H1 (cell line): ENCODE results near the gene LRRC25. TPM values are rescaled to one million over a fixed set of nuclear protein-coding genes. Genes with fewer than 3 reads are reported as not detected.
A peak's percentile ranks its signal among the peaks of the same experiment; 100 is the strongest.

Experiments
- CTCF ChIA-PET: fragments of 300-600 bp; sonication (Branson Sonifier 250); formaldehyde crosslinking; loops from one replicate; lab custom pipeline; 2021; ENCODE audit not compliant: partially characterized antibody; lab: Charles Lee
- POLR2A ChIA-PET: fragments of 300-600 bp; sonication (Branson Sonifier 250); formaldehyde crosslinking; loops from one replicate; lab custom pipeline; 2021; ENCODE audit warnings: inconsistent platforms; ENCODE audit not compliant: partially characterized antibody; lab: Charles Lee
- DNase-seq, 2 experiments: peaks; one replicate each; pipeline versions ENCODE4 v3.0.0 to v3.0.0-alpha.2; 2010 to 2022; ENCODE audit warnings: low spot score in 2 of 2, low read depth in 1 of 2, mixed read lengths in 1 of 2
- FAIRE-seq: peaks from 2 replicates; lab custom pipeline; 2011; peaks lifted over from hg19 to GRCh38; lab: Jason Lieb, UNC
- H2AFZ ChIP-seq: 2 replicates; pipeline ENCODE4 v1.8.1; 2012; ENCODE audit warnings: low read length, inconsistent platforms
- H2AK5ac ChIP-seq: 2 replicates; pipeline ENCODE4 v1.6.1; 2013; ENCODE audit warnings: low read depth, low read length
- H2BK120ac ChIP-seq: replicated peaks from 2 replicates; pipeline ENCODE3; 2013; ENCODE audit warnings: low read depth, low read length, inconsistent platforms
- H2BK12ac ChIP-seq: 2 replicates; pipeline ENCODE4 v1.6.1; 2013; ENCODE audit warnings: low read depth, low read length
- H2BK15ac ChIP-seq: 2 replicates; pipeline ENCODE4 v1.6.1; 2013; ENCODE audit warnings: low read length
- H2BK20ac ChIP-seq: 2 replicates; pipeline ENCODE4 v1.6.1; 2013; ENCODE audit warnings: low read length
- H2BK5ac ChIP-seq: 2 replicates; pipeline ENCODE4 v1.6.1; 2013; ENCODE audit warnings: low read depth, low read length
- H3K14ac ChIP-seq: 2 replicates; pipeline ENCODE4 v1.6.1; 2013; ENCODE audit warnings: inconsistent platforms; ENCODE audit not compliant: insufficient read length
- H3K18ac ChIP-seq: 2 replicates; pipeline ENCODE4 v1.6.1; 2013; ENCODE audit warnings: low read length; ENCODE audit errors: extremely low read depth
- H3K23ac ChIP-seq: 2 replicates; pipeline ENCODE4 v1.6.1; 2013; ENCODE audit warnings: inconsistent platforms; ENCODE audit not compliant: insufficient read length
- H3K23me2 ChIP-seq: 2 replicates; pipeline ENCODE4 v1.6.1; 2013; ENCODE audit warnings: low read depth, low read length
- H3K27ac ChIP-seq: 2 replicates; pipeline ENCODE4 v1.6.1; 2011; ENCODE audit warnings: low read depth, low read length, inconsistent platforms
- H3K27me3 ChIP-seq, 4 experiments: replicated peaks in 1 of 4; 1 replicate in 1 of 4; 2 replicates in 3 of 4; pipeline versions ENCODE4 v1.6.1 to v1.8.1; 2011 to 2013; ENCODE audit warnings: low read length in 3 of 4, mild to moderate bottlenecking in 3 of 4, inconsistent platforms in 2 of 4, mixed read lengths in 2 of 4, moderate library complexity in 1 of 4; ENCODE audit not compliant: control insufficient read depth in 3 of 4, insufficient read depth in 3 of 4; ENCODE audit errors: extremely low read depth in 1 of 4
- H3K36me3 ChIP-seq, 4 experiments: 2 replicates each; pipeline versions ENCODE4 v1.6.1 to v1.8.1; 2011 to 2013; ENCODE audit warnings: mild to moderate bottlenecking in 4 of 4, low read length in 3 of 4, moderate library complexity in 2 of 4, control low read depth in 1 of 4, inconsistent platforms in 1 of 4; ENCODE audit not compliant: insufficient read depth in 4 of 4, control insufficient read depth in 2 of 4
- H3K4ac ChIP-seq: replicated peaks from 2 replicates; pipeline ENCODE3; 2013; ENCODE audit warnings: low read length, low read depth, mixed read lengths, inconsistent platforms; ENCODE audit not compliant: insufficient read length
- H3K4me1 ChIP-seq, 4 experiments: replicated peaks in 1 of 4; 1 replicate in 1 of 4; 2 replicates in 3 of 4; pipeline versions ENCODE4 v1.6.1 to v1.8.1; 2011 to 2013; ENCODE audit warnings: low read length in 3 of 4, inconsistent platforms in 2 of 4, mixed read lengths in 1 of 4; ENCODE audit not compliant: insufficient read depth in 4 of 4, control insufficient read depth in 3 of 4
- H3K4me2 ChIP-seq, 2 experiments: 2 replicates each; pipeline versions ENCODE4 v1.6.1 to v1.8.1; 2011 to 2013; ENCODE audit warnings: low read depth in 2 of 2, low read length in 2 of 2, control low read depth in 1 of 2, inconsistent platforms in 1 of 2, mild to moderate bottlenecking in 1 of 2; ENCODE audit not compliant: insufficient read depth in 1 of 2
- H3K4me3 ChIP-seq, 4 experiments: fragments of 200-600, 300-600 bp in 1 of 4; sonication (generic), shearing (Covaris generic), sonication (Bioruptor Twin) in 1 of 4; 2 replicates each; pipeline versions ENCODE4 v1.5.1 to v1.8.1; 2011 to 2016; ENCODE audit warnings: low read length in 4 of 4, low read depth in 3 of 4, control low read depth in 2 of 4, inconsistent platforms in 2 of 4, mild to moderate bottlenecking in 2 of 4, mixed read lengths in 1 of 4, moderate library complexity in 1 of 4; ENCODE audit not compliant: insufficient read depth in 2 of 4; ENCODE audit errors: extremely low read depth in 1 of 4
- H3K56ac ChIP-seq: replicated peaks from 2 replicates; pipeline ENCODE3; 2013; ENCODE audit warnings: low read depth, mild to moderate bottlenecking, mixed read lengths, low read length, inconsistent platforms; ENCODE audit not compliant: insufficient read length
- H3K79me1 ChIP-seq: 2 replicates; pipeline ENCODE4 v1.6.1; 2013; ENCODE audit warnings: low read depth, low read length, control low read depth
- H3K79me2 ChIP-seq, 2 experiments: 2 replicates each; pipeline versions ENCODE4 v1.6.1 to v1.8.1; 2012 to 2013; ENCODE audit warnings: low read length in 2 of 2, mild to moderate bottlenecking in 2 of 2, inconsistent platforms in 1 of 2; ENCODE audit not compliant: insufficient read depth in 2 of 2, control insufficient read depth in 1 of 2
- H3K9ac ChIP-seq, 4 experiments: replicated peaks in 1 of 4; 1 replicate in 1 of 4; 2 replicates in 3 of 4; pipeline versions ENCODE4 v1.6.1 to v1.8.1; 2011 to 2013; ENCODE audit warnings: low read depth in 3 of 4, low read length in 3 of 4, control low read depth in 2 of 4, mild to moderate bottlenecking in 2 of 4, moderate library complexity in 2 of 4, inconsistent platforms in 1 of 4; ENCODE audit errors: extremely low read depth in 1 of 4
- H3K9me3 ChIP-seq, 2 experiments: 2 replicates each; pipeline versions ENCODE4 v1.6.1 to v1.8.1; 2012 to 2013; ENCODE audit warnings: mild to moderate bottlenecking in 2 of 2, moderate library complexity in 2 of 2, control low read depth in 1 of 2, inconsistent platforms in 1 of 2, low read depth in 1 of 2, low read length in 1 of 2, mixed read lengths in 1 of 2; ENCODE audit not compliant: insufficient read depth in 2 of 2
- H4K20me1 ChIP-seq, 2 experiments: replicated peaks in 1 of 2; 2 replicates each; pipeline versions ENCODE3 to v1.8.1; 2011 to 2013; ENCODE audit warnings: inconsistent platforms in 2 of 2, low read length in 2 of 2, mild to moderate bottlenecking in 1 of 2; ENCODE audit not compliant: insufficient read depth in 2 of 2, control insufficient read depth in 1 of 2
- H4K5ac ChIP-seq: 2 replicates; pipeline ENCODE4 v1.6.1; 2013; ENCODE audit warnings: low read length, low read depth, mixed read lengths, inconsistent platforms; ENCODE audit not compliant: insufficient read length
- H4K8ac ChIP-seq: 2 replicates; pipeline ENCODE4 v1.8.0; 2013; ENCODE audit warnings: mild to moderate bottlenecking, moderate library complexity, low read length, inconsistent platforms; ENCODE audit not compliant: insufficient read depth; ENCODE audit errors: extremely low read depth
- H4K91ac ChIP-seq: replicated peaks from 2 replicates; pipeline ENCODE3; 2013; ENCODE audit warnings: low read length, mixed read lengths, inconsistent platforms; ENCODE audit not compliant: insufficient read length
- CHD2 ChIP-seq: IDR thresholded peaks from 2 replicates; pipeline ENCODE4 v1.6.1; 2012; ENCODE audit warnings: low read length, improper control_type of control experiment
- EP300 ChIP-seq, 2 experiments: IDR thresholded peaks; 1 replicate in 1 of 2; 2 replicates in 1 of 2; pipeline ENCODE4 v1.6.1; 2011 to 2012; ENCODE audit warnings: low read depth in 2 of 2, low read length in 2 of 2, mild to moderate bottlenecking in 2 of 2, borderline replicate concordance in 1 of 2, inconsistent platforms in 1 of 2, moderate library complexity in 1 of 2
- JUND ChIP-seq: IDR thresholded peaks from 2 replicates; pipeline ENCODE4 v1.6.1; 2011; ENCODE audit warnings: mild to moderate bottlenecking, improper control_type of control experiment, low read length
- NANOG ChIP-seq: IDR thresholded peaks from 2 replicates; pipeline ENCODE4 v1.6.1; 2011; ENCODE audit warnings: low read length, low read depth, mild to moderate bottlenecking, inconsistent platforms; ENCODE audit not compliant: insufficient read depth, poor library complexity, severe bottlenecking
- YY1 ChIP-seq: IDR thresholded peaks from 2 replicates; pipeline ENCODE4 v1.6.1; 2011; ENCODE audit warnings: low read depth, mild to moderate bottlenecking, low read length
- WGBS, 2 experiments: shearing (Covaris generic) in 1 of 2; methylation state at CpG; one replicate each; pipeline versions ENCODE4 v1.1.6 to v1.1.7; 2013 to 2015; ENCODE audit warnings: low lambda C conversion rate in 2 of 2, mixed read lengths in 2 of 2, inconsistent platforms in 1 of 2, low coverage in 1 of 2, missing lambda C conversion rate in 1 of 2; ENCODE audit not compliant: insufficient replicate concordance in 2 of 2, insufficient coverage in 1 of 2, insufficient read length in 1 of 2; ENCODE audit errors: extremely low coverage in 1 of 2, missing lambda C conversion rate in 1 of 2; 5-methylcytosine and 5-hydroxymethylcytosine counted together
- polyA plus RNA-seq, 7 experiments: library from polyadenylated mRNA; depleted of rRNA in 3 of 7; stranded (reverse) in 5 of 7; unstranded in 2 of 7; fragments of >200 nt in 5 of 7; fragments of 200-250 nt in 2 of 7; gene quantifications; 1 replicate in 5 of 7; 2 replicates in 1 of 7; 4 replicates in 1 of 7; pipeline versions ENCODE4 v1.2.1 to v1.2.3, GENCODE V29; 2011 to 2013; ENCODE audit warnings: missing spikeins in 2 of 7, mixed read lengths in 2 of 7
- total RNA-seq: library from RNA; stranded (reverse); fragmentation: NEBNext Ultra II Directional; extraction: Animal tissue kit (Norgen Biotek cat#: 25700); gene quantifications from 2 replicates; pipeline ENCODE4 v1.2.1, GENCODE V29; 2021

Gene LRRC25
- total and polyA plus RNA-seq, 2 of the 8 experiments (the other 6 are each of a cell fraction or from before 2014, with no cell fraction given): 0.20 to 0.41 TPM

- DNase-seq (no peak), FAIRE-seq (no peak)
- POLR2A ChIA-PET: interaction anchor here (1.1 to 3.3 kb wide), 4 partner anchors 11 to 88 kb away, joined by 3 to 15 read pairs (median 4); partner anchors contain the start of genes JUND and PGPEP1
- H2BK15ac ChIP-seq: no peak overlapping the region
- H2AFZ ChIP-seq: no peak overlapping the region
- H3K23me2 ChIP-seq: no peaks in the 10 kb centered on the region
- H4K8ac ChIP-seq: no peak overlapping the region
- H4K91ac ChIP-seq: peak overlapping the region; percentile 30
- H3K9ac ChIP-seq: no peak overlapping the region
- H3K18ac ChIP-seq: no peak overlapping the region
- CTCF ChIA-PET: interaction anchor here (0.7 to 3.6 kb wide), 9 partner anchors 10 to 45 kb away, joined by 3 to 17 read pairs (median 3); no protein-coding TSS in a partner anchor
- no peak overlapping the region for H4K5ac ChIP-seq
- peaks cover 1 to 19% (median 11%) of the 10 kb centered on the region in 4 experiments; a peak in 5 of 7 replicates for H3K4me1 ChIP-seq
- no peaks in the 10 kb centered on the region for H3K27me3 ChIP-seq
- WGBS, 2 experiments: 92% methylated on average over 15 of the region's 15 CpGs; no CpG with 5 or more reads in 1 of the 2 experiments
- no peak overlapping the region for H3K56ac ChIP-seq
- peak overlapping the region; percentile 34; the same call in 1 of the 2 replicates for H2BK20ac ChIP-seq
- 0 out of 2 replicates have a peak overlapping the region, but pooled peaks have one; percentile 64 for H2BK12ac ChIP-seq
- H4K20me1 ChIP-seq: no peaks in the 10 kb centered on the region
- H2AK5ac ChIP-seq: no peak overlapping the region
- H3K27ac ChIP-seq: no peak overlapping the region
- H2BK5ac ChIP-seq: peak overlapping the region; percentile 32
- H3K79me2 ChIP-seq: no peaks in the 10 kb centered on the region
- no peak overlapping the region for H3K4me2 ChIP-seq
- TF ChIP-seq CHD2: no peak
- TF ChIP-seq JUND: no peak
- no peak for TF ChIP-seq YY1
- TF ChIP-seq EP300 (IDR thresholded peaks at IDR 0.05; ENCODE audit: borderline replicate concordance in 1 of 2, low read depth in 2 of 2, low read length in 2 of 2): no peak
- TF ChIP-seq NANOG: no peak
- TF ChIP-seq, all 59 proteins: peak for 0
- no peaks in the 10 kb centered on the region for H3K9me3 ChIP-seq
- H2BK120ac ChIP-seq: no peak overlapping the region
- H3K36me3 ChIP-seq: no peaks in the 10 kb centered on the region
- H3K4ac ChIP-seq: no peak overlapping the region
- no peak overlapping the region for H3K14ac ChIP-seq
- no peaks in the 10 kb centered on the region for H3K79me1 ChIP-seq
- no peak overlapping the region for H3K4me3 ChIP-seq
- H3K23ac ChIP-seq: no peak overlapping the region
These were observed 28.8 kb downstream of the LRRC25 start for GRCh38 chr19:18368504-18369222.
